T-helper 1 cell treated with Interleukin-12 subunit alpha and Interleukin-12 subunit beta and Interleukin-4 antibody, amounts not matched to agents 30 μg/mL and 1 μg/mL, for 36 hours (primary cell): ENCODE data around the gene CSH2.

Experiments
- H3K27ac Mint-ChIP-seq: one replicate; pipeline ENCODE4 v1.8.0; 2021; ENCODE audit warnings: mild to moderate bottlenecking, mixed read lengths
- H3K27me3 Mint-ChIP-seq: one replicate; pipeline ENCODE4 v1.8.0; 2021; ENCODE audit warnings: low read depth, mixed read lengths
- H3K36me3 Mint-ChIP-seq: one replicate; pipeline ENCODE4 v1.8.0; 2021; ENCODE audit warnings: low read depth, mixed read lengths
- H3K4me1 Mint-ChIP-seq: one replicate; pipeline ENCODE4 v1.8.0; 2021; ENCODE audit warnings: low read depth, mixed read lengths
- H3K4me3 Mint-ChIP-seq: one replicate; pipeline ENCODE4 v1.8.0; 2021; ENCODE audit warnings: mild to moderate bottlenecking, moderate library complexity, mixed read lengths
- H3K9me3 Mint-ChIP-seq: one replicate; pipeline ENCODE4 v1.8.0; 2021; ENCODE audit warnings: mixed read lengths

The CSH2 gene

DNA sequence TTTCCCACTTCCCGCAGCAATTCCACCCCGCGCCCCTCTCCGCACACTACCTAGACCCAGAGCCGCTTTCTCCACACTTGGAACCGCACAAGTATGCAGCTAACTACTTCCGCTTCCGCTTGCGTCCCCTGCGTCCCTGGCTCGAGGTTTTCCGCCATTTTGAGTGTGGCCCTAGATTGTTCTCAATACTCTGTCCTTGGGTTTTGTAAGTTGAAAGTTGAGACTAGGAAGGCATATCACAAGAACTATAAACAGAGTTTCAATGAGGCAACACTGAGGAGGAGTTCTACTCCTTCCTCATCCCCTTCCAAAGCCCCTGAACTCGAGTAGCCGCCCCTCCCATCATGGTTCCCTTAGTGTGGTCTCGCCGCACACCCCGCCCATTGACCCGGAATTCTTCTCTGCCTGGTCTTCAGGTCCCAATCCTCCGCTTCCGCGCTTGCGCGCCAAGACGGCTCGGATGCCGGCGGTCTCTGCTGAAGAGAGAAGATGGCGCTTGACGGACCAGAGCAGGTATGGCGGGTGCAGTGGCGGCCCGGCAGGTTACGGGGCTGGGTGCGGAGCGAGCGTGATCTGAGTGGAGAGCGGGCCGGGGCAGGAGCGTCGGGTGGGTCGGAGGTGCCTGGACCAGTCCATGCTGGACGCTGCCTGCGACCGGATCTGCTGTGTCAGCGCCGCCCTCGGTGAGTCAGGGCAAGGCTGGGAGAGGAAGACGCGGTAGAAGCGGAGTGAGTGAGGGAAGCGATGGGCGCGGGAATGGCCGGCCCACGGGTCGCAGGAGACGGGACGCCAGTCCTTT is 46.3 kb downstream of the CSH2 start, which contains the start of the genes FTSJ3 and PSMC5:
TSS of gene FTSJ3 (minus strand) at position 662 of the 799 bp plus-strand sequence. CDS start 761 bp downstream, outside the sequence.
TSS of gene PSMC5 (plus strand) at position 430 of the 799 bp plus-strand sequence. CDS start at position 490, 60 bp downstream.
- peak within 1 kb of the TSS; percentile 96 for H3K27ac Mint-ChIP-seq
- H3K4me3 Mint-ChIP-seq: peak within 1 kb of the TSS; percentile 89
- no peaks in the 10 kb centered on the region for H3K27me3 Mint-ChIP-seq
- peaks cover 66% of the 10 kb centered on the region for H3K36me3 Mint-ChIP-seq
- H3K9me3 Mint-ChIP-seq: no peaks in the 10 kb centered on the region
- peaks cover 61% of the 10 kb centered on the region for H3K4me1 Mint-ChIP-seq

GRCh38 chr17:63826468-63827001 is 46.9 kb downstream of the CSH2 start:
- peaks cover 67% of the 10 kb centered on the region for H3K36me3 Mint-ChIP-seq
- H3K27me3 Mint-ChIP-seq: no peaks in the 10 kb centered on the region
- no peaks in the 10 kb centered on the region for H3K9me3 Mint-ChIP-seq
- H3K27ac Mint-ChIP-seq: peak overlapping the region; percentile 96
- H3K4me1 Mint-ChIP-seq: peaks cover 62% of the 10 kb centered on the region
- peak overlapping the region; percentile 89 for H3K4me3 Mint-ChIP-seq

DNA sequence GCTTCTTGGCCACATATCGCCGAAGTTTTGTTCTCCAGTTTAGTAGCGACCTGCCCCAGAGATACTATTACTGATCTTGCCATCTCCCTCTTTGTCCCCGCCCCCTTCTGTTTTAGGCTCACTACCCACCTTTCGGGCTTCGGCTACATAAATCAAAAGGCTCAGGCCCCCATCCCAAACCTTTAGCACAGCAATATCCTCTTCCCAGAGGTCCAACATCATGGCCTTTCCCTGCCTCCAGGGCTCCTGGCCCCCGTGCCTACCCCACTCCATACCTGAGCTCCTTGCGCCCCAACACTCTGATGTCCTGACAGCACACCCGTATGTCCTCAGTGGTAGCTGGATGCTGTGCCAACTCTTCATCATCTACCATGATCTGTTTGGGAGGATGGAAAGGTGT is 49.1 kb downstream of the CSH2 start:
- no peaks in the 10 kb centered on the region for H3K27me3 Mint-ChIP-seq
- peaks cover 47% of the 10 kb centered on the region for H3K4me1 Mint-ChIP-seq
- no peaks in the 10 kb centered on the region for H3K9me3 Mint-ChIP-seq
- peaks cover 67% of the 10 kb centered on the region for H3K36me3 Mint-ChIP-seq
- no peak overlapping the region for H3K4me3 Mint-ChIP-seq
- H3K27ac Mint-ChIP-seq: no peak overlapping the region

GRCh38 chr17:63823659-63824331 is 49.7 kb downstream of the CSH2 start:
- Mint-ChIP-seq H3K9me3 (no peaks in the 10 kb centered on the region), H3K36me3 (peaks cover 69% of the 10 kb centered on the region), H3K4me1 (peaks cover 46% of the 10 kb centered on the region), H3K27me3 (no peaks in the 10 kb centered on the region), H3K4me3 (no peak overlapping the region), H3K27ac (no peak overlapping the region)

DNA sequence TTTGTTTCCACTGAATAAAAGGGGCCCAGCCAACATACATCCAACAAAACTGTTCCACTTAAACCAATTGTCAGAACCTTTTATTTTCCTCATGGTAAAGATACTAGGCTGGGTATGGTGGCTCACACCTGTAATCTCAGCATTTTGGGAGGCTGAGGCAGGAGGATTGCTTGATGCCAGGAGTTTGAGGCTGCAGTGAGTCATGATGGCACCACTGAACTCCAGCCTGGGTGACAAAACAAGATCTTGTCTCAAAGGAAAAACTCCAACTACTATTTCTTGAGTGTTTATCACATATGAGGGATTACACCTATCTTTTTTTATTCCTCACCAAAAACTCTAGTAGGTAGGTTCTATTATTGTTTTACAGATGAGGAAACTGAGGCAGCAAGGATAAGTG is 50.9 kb downstream of the CSH2 start:
- H3K36me3 Mint-ChIP-seq: peaks cover 74% of the 10 kb centered on the region
- no peak overlapping the region for H3K27ac Mint-ChIP-seq
- no peaks in the 10 kb centered on the region for H3K27me3 Mint-ChIP-seq
- peaks cover 40% of the 10 kb centered on the region for H3K4me1 Mint-ChIP-seq
- H3K4me3 Mint-ChIP-seq: no peak overlapping the region
- H3K9me3 Mint-ChIP-seq: no peaks in the 10 kb centered on the region
